ENCODE data around the gene RAPGEF4. TPM values are rescaled to one million over a fixed set of nuclear protein-coding genes. Genes with fewer than 3 reads are reported as not detected.

RAPGEF4 gene
- total and polyA plus RNA-seq, 2 of the 4 experiments (the other 2 are of a cell fraction): 1.7 to 3.2 TPM

GRCh38 chr2:172708247-172708646 lies 27.4 kb upstream of the RAPGEF4 start:
- Histone ChIP-seq H3K4me3 (ENCODE audit: insufficient read depth, low read depth, low read length) (no peak overlapping the region), H3K9me3 (ENCODE audit: control insufficient read depth, insufficient read depth, low read length) (no peaks in the 10 kb centered on the region), H3K4me1 (ENCODE audit: control insufficient read depth, insufficient read depth, low read length) (peaks cover 4% of the 10 kb centered on the region; the same call in 1 of the 2 replicates), H3K23ac (ENCODE audit: low read depth, low read length) (no peak overlapping the region), H3K9me1 (ENCODE audit: insufficient read depth, low read length) (no peaks in the 10 kb centered on the region), H4K20me1 (ENCODE audit: insufficient read depth, low read length) (no peaks in the 10 kb centered on the region), H3K14ac (replicated peaks; ENCODE audit: low read depth, low read length) (no peak overlapping the region), H4K5ac (ENCODE audit: low read depth, low read length) (no peak overlapping the region), H2BK120ac (ENCODE audit: low read depth, low read length) (no peak overlapping the region), H3K79me1 (ENCODE audit: low read depth in 1 of 2, low read length in 2 of 2) (peaks cover 3% of the 10 kb centered on the region in 2 experiments; a peak in 1 of 4 replicates), H3K27me3 (ENCODE audit: control insufficient read depth, insufficient read depth, low read length) (no peaks in the 10 kb centered on the region), H2BK15ac (ENCODE audit: low read depth, low read length) (no peak overlapping the region), H2AK9ac (replicated peaks; ENCODE audit: low read depth, low read length, poor library complexity) (no peak overlapping the region), H2BK20ac (ENCODE audit: low read depth, low read length) (no peak overlapping the region), H3K4ac (ENCODE audit: low read depth, low read length) (no peak overlapping the region), H3K18ac (ENCODE audit: low read depth, low read length) (no peak overlapping the region), H2AFZ (replicated peaks; ENCODE audit: low read length, poor library complexity) (no peak overlapping the region), H3K56ac (ENCODE audit: extremely low read depth, insufficient read depth, low read length) (no peak overlapping the region), H2BK5ac (ENCODE audit: low read depth, low read length, poor library complexity, severe bottlenecking) (no peak overlapping the region), H4K91ac (ENCODE audit: insufficient read depth, low read depth, low read length) (no peak overlapping the region), H2AK5ac (ENCODE audit: low read depth, low read length) (no peak overlapping the region), H4K8ac (ENCODE audit: low read depth in 2 of 2, low read length in 2 of 2) (no peak overlapping the region), H3K36me3 (ENCODE audit: control insufficient read depth, insufficient read depth, low read length) (no peaks in the 10 kb centered on the region), H3K4me2 (ENCODE audit: low read depth, low read length) (no peak overlapping the region), H3K9ac (ENCODE audit: low read depth, low read length) (no peak overlapping the region), H3K27ac (ENCODE audit: insufficient read depth, low read length) (no peak overlapping the region)
- no CpG with 5 or more reads among the region's 2 CpGs for WGBS, 2 experiments (ENCODE audit: extremely low coverage in 2 of 2, insufficient read length in 1 of 2)
- in situ Hi-C loops (cut with MboI; ENCODE audit: low sequenced_read_pairs): loop anchor here (5.0 kb wide), 1 partner anchor 106 kb away; no protein-coding TSS in a partner anchor
- TF ChIP-seq ELK1 (IDR thresholded peaks at IDR 0.05; ENCODE audit: borderline replicate concordance, low read depth, low read length) (no peak), MXI1 (IDR thresholded peaks at IDR 0.05; ENCODE audit: borderline replicate concordance, low read depth, low read length) (no peak), CHD1 (IDR thresholded peaks at IDR 0.05; ENCODE audit: low read depth, low read length) (no peak), RCOR1 (IDR thresholded peaks at IDR 0.05; ENCODE audit: insufficient replicate concordance, low read length) (no peak), BHLHE40 (IDR thresholded peaks at IDR 0.05; ENCODE audit: low read depth, low read length) (no peak), RFX5 (IDR thresholded peaks at IDR 0.05; ENCODE audit: low read depth, low read length) (no peak), CTCF (conservative IDR thresholded peaks at IDR 0.05; ENCODE audit: low read depth, low read length) (no peak), CEBPB (IDR thresholded peaks at IDR 0.05; ENCODE audit: low read depth, low read length) (no peak), USF2 (IDR thresholded peaks at IDR 0.05; ENCODE audit: low read depth, low read length) (no peak), RAD21 (IDR thresholded peaks at IDR 0.05; ENCODE audit: low read length) (no peak), NFE2L2 (IDR thresholded peaks at IDR 0.05; ENCODE audit: low read depth, low read length) (no peak), SMC3 (IDR thresholded peaks at IDR 0.05; ENCODE audit: low read depth, low read length) (no peak)
- ChIA-PET POLR2A (ENCODE audit: unreplicated experiment) (no interaction called here), CTCF (interaction anchor here (0.6 kb wide), 1 partner anchor 10 kb away, joined by 4 read pairs; no protein-coding TSS in a partner anchor)
- ATAC-seq (ENCODE audit: low read depth): no peak
- no TSS peak for BruUV-seq (replicated peaks)
- intact Hi-C loops (cut with micrococcal nuclease): no loop called here
- no peak for DNase-seq
- dilution Hi-C loops (cut with HindIII; ENCODE audit: low sequenced_read_pairs, unreplicated experiment): no loop called here

All from IMR-90 (cell line).